Stimulated activated CD8-positive, alpha-beta memory T cell treated with anti-CD3 and anti-CD28 coated beads, Interleukin-12 subunit alpha, Interleukin-12 subunit beta, amount 100 ng/mL, for 24 hours (primary cell): Measurements from ENCODE around the gene GLYAT.

ENCODE experiments used
- DNase-seq: peaks from one replicate; pipeline ENCODE4 v3.0.0-alpha.2; 2020; ENCODE audit errors: extremely low read depth

GLYAT gene

DNA sequence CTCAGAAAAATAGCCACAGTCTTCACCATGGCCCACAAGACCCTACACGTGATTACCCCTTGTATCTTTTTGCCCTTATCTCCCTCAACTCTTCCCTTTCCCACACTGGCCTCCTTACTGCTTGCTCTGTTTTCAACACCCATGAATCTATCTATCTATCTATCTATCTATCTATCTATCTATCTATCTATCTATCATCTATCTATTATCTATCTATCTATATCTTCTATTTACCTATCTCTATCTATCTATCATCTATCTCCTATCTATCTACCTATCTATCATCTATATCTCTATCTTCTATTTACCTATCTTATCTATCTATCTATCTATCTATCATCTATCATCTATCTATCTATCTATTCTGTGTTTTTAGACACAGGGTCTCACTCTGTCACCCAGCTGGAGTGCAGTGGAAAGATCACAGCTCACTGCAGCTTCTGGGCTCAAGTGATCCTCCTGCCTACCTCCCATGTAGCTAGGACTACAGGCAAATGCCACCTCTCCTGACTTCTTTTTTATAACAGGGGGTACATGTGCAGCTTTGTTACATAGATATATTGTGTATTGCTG lies 55.1 kb downstream of the GLYAT start:
- no peak for DNase-seq

GRCh38 chr11:58675334-58676155 lies 56.2 kb downstream of the GLYAT start:
- peak; percentile 40 for DNase-seq

DNA sequence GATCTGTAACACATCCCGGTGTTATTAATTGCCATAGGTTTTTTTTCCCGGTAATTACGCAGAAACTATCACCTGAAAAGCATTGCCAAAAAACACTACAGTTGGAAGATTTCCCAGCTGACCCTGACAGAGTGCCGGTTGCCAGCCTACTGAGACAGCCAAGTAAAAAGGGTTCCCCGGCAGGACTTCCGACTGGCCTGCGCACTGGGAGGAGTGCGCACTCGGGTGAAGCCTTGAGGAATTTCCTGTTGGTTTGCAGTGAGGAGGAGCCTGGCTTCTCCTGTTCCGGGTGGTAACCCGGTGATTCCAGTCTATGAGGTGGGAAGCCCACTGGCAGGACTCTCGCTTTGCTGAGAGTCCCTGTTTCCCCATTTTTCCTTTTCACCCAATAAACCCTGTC lies 57.1 kb downstream of the GLYAT start:
- no peak for DNase-seq

DNA sequence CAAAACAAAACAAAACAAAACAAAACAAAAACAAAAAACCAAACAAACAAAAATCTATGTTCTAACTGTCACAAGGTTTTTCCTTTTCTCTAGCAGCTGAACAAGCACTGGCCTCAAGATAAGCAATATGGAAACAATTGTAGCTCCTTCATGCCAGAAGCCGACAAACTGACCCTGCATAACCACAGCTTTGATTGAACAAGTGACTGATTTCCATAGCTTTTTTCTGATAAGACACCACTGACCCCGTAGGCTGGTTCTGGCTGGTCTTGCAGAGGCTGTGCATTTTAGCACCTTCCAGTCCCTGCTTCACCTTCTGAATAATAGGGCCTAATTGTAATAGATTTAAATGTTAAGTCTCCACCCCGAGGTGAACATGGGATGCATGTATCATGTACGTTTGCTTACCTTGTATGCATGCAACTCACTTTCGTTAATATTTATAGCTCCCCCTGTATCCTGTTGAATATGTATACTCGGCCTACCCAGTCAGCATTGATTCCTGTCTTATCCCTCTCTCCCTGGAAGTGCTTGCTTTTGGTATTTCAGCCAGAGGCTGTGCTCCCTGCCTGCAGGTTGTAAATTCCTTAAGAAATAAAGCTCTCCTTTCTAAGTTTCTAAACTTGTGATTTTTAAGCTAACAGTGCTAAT lies 59.6 kb downstream of the GLYAT start:
- DNase-seq: no peak

GRCh38 chr11:58659910-58660570 lies 71.7 kb downstream of the GLYAT start:
- DNase-seq: no peak

- DNase-seq: no peak
These were observed 72.3 kb downstream of the GLYAT start for GRCh38 chr11:58659404-58659803.
